OCI-LY1 (cell line): ENCODE results near the gene PRSS3.

Experiments
- EZH2 ChIP-seq: fragments of 200-600 bp; sonication (generic), shearing (Covaris generic); IDR thresholded peaks from 2 replicates; pipeline ENCODE4 v1.8.0; 2017; ENCODE audit warnings: borderline replicate concordance, mixed run types, mild to moderate bottlenecking, antibody characterized with exemption, low read length, moderate library complexity, mixed read lengths
- TF ChIP-seq, protein P1 (sequence below): fragments of 200-600 bp; sonication (generic), shearing (Covaris generic); IDR thresholded peaks from 2 replicates; pipeline ENCODE4 v1.5.1; 2017; ENCODE audit warnings: mild to moderate bottlenecking, antibody characterized with exemption, low read length, moderate library complexity, mixed read lengths

- TF ChIP-seq, protein P1, sequence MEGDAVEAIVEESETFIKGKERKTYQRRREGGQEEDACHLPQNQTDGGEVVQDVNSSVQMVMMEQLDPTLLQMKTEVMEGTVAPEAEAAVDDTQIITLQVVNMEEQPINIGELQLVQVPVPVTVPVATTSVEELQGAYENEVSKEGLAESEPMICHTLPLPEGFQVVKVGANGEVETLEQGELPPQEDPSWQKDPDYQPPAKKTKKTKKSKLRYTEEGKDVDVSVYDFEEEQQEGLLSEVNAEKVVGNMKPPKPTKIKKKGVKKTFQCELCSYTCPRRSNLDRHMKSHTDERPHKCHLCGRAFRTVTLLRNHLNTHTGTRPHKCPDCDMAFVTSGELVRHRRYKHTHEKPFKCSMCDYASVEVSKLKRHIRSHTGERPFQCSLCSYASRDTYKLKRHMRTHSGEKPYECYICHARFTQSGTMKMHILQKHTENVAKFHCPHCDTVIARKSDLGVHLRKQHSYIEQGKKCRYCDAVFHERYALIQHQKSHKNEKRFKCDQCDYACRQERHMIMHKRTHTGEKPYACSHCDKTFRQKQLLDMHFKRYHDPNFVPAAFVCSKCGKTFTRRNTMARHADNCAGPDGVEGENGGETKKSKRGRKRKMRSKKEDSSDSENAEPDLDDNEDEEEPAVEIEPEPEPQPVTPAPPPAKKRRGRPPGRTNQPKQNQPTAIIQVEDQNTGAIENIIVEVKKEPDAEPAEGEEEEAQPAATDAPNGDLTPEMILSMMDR = no peak
- TF ChIP-seq EZH2 = no peak
Observed at GRCh38 chr9:33748633-33749304, 46.6 kb upstream of the PRSS3 start.
